HG03460 (cell line): ENCODE results near the gene PPM1M.

ENCODE experiments used
- ATAC-seq: cut with Tn5 transposase; IDR thresholded peaks from one replicate; pipeline ENCODE4 v1.9.1; 2021; ENCODE audit not compliant: unreplicated experiment

The PPM1M gene

DNA sequence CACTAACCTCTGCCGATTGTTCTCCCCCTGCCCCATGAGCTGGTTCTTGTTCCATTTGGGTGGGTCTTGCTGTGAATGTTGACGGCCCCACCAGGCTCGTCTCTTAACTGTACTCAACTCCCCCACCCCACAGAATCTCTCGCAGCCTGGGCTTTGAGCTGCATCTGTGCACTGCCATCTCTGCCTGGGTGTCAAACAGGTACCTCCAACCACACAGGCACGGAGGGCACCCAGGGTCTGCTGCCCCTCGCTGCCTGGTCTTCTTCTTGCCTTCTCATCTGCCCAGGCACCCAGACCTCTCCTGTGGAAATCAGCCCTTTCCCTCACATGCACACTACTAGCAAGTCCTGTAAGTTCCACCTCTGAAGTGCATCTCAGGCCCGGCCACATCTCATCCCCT lies 30.2 kb upstream of the PPM1M start:
- no peak for ATAC-seq

DNA sequence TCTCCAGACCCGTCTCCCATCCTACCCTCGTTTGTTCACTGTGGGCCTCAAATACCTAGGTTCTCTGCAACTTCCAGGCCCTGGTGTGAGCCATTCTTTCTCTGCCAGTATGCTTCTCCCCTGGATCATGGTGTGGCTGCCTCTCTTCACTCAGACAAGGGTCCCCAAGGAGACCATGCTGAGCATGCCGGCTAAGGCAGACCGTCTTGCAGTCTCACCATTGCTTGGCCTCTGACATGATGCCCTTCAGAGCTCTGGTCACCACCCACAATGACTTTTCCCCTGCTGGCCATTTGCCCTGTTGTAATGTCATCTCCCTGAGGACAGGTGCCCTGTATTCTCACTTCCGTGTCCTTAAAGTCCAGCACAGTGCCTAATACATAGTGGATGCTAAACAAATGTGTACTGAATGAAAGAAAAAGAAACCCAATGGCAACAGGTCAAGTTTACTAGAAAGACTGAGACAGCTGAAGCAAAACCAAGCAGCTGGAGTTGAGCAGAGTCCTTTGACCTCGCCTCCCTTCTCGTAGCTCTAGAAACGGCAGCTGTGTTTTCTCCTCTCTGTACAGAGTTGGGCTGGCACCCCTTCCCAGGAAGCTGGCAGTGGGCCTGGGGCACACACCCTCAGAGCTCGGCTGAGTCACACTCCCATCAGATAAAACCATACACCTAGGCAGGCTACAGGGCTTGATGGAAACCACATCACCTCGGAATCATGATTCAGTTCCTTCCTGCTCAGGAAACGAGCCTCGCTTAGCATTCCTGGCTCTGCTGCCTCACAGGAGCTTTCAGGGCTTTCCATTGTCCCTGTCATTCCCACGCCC lies 28.8 kb upstream of the PPM1M start:
- ATAC-seq, result no peak

DNA sequence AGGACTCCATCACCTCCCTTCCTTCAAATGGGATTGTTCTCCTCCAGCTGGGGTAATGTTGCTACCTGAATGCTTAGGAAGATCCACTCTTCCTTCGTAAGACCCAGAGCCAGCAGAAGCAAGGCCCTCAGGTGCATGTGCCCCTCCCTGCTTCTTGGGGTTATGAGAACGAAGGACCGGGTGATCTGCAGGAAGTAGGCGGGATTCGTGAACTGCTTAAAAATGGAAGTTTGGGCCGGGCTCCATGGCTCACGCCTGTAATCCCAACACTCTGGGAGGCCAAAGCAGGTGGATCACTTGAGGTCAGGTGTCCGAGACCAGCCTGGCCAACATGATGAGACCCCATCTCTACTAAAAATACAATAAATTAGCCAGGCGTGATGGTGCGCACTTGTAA lies 28.2 kb upstream of the PPM1M start:
- no peak for ATAC-seq

DNA sequence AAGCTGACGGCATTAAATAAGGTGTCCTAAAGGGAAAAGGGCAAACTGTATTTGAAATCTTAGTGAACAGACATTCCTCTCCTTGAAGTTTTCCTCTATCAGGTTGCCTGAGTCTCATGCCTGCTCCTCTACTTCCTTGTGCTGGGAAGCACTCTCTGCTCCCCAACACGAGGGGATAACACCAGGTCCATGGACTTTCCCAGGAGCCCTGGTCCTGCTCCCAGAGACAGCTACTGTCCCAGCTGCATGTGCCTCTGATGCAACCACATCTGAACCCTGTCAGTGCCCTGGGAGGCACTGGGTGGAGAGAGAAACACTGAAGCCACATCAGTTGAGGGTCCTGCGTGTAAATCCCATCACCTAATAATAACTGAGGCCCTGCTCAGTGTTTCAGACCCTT lies 27.5 kb upstream of the PPM1M start:
- no peak for ATAC-seq

DNA sequence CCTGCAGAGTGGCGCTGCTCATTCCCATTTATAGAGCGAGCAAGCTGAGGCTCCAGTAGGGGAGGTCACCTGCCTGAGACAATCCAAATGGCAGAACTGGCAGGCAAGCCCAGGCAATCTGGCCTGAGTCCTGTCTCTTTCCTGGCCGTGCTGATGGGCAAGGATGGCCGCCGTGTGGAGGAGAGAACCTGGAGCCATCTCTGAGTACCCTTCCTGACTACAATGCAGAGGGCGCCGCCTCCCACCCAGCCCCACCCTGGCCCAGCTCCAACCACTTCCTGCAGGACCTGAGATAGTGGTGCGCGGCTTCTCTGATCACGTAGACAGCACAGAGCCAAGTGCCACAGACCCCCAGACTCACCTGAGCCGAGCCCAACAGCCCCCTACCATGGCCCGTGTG lies 27.1 kb upstream of the PPM1M start:
- no peak for ATAC-seq

DNA sequence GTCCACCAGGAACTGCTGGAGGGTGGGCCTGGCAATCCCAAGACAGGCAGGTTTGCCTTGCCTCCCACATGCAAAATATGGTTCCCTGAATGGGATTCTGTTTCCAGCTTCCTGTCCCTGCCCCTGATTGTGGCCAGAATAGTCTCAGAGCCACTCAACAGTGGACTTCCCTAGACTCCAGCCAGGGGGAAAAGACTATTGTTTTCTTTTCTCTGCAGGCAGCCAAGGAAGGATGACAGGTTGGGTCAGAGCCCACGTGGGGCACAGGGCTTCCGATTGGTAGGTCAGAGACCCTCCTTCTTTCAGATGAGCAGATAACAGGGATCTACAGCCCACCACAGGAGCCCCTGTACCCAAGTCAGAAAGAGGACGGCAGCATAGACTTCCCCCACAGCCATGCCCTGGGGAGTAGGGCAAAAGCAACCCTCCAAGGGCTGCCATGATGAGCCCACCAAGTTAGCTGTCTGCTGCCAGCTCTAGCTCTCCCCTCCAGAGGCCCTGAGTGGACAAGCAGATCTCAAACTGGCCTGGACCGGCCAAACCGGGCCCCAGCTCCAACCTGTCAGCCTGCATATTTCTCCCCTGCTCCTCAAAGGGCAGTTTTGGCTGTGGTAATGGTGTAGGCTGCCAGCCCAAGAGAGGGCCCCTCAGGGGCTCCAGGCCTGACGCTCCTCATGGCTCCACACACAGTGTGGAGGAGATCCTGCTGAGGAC lies 26.5 kb upstream of the PPM1M start:
- ATAC-seq, result no peak

DNA sequence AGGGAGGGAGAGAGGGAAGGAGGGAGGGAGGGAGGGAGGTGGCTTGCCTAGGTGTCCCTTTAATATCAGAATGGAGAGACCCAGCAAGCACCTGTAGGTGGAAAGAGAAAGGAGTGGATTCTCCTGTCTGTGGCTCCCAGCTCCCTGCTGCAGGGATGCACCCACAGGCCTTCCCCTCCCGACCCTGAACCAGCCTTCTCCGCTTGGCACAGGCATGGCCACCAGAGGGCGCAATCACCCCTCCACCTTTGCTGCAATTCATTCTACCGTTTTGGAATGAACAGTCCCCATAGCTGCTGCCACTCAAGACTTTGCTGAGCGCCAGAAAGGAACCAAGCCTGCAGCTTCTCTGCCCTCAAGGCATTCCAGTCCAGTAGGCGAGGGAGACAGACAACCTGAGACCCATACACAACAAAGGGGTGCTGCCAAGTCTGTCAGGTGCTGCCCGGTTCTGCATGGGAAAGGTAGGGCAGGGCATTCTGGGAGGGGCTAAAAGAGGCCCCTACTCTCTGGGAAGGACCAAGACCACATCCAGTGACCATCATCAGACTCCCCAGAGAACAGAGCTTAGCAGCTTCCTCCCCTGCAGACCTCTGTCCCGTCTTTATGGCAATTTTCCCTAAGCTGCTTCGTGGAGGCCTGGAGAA lies 25.1 kb upstream of the PPM1M start:
- no peak for ATAC-seq

DNA sequence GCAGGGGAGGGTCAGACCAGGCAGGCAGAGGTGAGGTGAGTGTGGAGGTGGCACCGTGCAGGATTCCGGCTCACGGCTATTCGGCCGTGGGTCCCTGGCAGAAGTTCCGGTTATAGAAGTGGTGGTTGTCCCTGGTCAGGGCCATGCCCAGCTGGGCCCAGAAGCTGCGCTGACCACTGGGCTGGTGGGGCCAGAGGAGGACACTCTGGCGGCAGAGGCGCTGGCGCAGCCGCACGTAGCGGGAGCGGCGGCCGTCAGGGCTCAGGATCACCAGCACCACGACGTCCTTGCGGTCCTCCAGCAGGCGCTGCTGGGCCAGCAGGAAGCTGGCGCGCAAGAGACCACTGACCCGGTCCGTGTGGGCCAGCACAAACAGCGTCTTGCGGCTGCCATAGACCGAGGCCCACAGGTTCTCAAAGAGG lies 24.4 kb upstream of the PPM1M start:
- no peak for ATAC-seq

DNA sequence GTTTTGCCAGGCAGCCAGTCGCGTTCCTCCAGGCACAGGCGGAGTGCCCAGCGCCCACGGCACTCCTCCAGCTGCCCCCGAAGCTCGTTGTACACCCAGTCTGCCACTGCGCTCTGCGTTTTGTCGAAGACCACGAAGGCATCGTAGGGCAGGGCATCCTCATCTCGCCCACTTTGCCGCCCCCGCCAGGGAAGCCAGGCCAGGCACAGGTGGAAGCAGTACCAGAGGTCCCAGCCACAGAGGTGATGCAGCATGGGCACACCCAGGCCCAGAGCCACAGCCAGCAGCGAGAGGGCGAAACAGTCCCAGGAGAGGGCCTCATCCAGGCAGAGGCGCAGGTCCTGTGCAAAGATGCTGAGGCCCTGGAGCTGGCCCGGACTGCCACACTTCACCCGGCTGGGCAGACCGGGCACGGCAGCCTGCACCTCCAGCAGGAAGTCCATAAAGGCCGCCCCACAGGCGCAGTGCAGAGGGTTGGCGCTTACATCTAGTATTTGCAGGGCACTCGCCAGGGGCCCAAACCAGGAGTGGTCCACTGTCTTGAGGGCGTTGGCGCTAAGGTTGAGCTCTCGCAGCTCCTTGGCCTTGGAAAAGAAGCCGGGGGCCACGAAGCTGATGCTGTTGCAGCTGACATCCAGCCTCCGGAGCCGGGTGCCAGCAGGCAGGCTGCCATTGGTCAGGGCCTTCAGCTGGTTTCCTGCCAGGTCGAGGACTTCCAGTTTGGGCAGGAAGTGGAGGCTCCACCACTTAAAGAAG lies 23.8 kb upstream of the PPM1M start:
- no peak for ATAC-seq

DNA sequence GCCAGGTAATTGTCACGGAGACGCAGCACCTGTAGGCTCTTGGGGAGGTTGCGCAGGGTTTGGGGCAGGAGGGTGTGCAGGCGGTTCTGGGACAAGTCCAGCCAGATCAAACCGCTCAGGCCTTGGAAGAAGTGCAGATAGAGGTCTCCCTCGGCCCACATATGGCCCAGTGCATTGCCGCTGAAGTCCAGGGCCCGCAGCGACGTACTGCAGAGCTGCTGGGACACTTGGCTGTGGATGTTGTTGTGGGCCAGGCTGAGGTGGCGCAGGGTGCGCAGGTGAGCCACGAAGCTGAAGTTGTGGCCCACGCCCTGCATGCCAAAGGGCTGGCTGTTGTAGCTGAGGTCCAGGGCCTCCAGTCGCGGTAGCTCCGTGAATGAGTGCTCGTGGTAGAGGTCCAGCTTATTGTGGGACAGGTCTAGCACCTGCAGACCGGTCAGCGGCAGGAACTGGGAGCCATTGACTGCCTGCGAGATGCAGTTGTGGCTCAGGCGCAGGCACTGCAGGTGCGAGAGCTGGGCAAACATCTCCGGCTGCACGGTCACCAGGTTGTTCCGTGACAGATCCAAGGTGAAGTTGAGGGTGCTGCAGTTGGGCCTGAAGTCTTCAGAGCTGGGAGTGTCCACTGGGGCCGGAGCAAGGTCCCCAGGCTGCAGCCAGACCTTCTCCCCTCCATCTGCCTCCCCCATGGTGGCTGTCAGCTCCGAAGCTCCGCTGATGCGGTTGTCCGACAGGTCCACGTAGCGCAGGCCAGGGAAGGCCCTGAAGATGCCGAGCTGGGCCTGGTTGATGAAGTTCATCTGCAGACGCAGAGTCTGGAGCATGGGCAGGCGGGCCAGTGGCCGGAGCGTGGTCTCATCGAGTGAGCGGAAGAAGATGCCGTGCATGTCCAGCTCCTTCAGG lies 23.0 kb upstream of the PPM1M start:
- no peak for ATAC-seq

DNA sequence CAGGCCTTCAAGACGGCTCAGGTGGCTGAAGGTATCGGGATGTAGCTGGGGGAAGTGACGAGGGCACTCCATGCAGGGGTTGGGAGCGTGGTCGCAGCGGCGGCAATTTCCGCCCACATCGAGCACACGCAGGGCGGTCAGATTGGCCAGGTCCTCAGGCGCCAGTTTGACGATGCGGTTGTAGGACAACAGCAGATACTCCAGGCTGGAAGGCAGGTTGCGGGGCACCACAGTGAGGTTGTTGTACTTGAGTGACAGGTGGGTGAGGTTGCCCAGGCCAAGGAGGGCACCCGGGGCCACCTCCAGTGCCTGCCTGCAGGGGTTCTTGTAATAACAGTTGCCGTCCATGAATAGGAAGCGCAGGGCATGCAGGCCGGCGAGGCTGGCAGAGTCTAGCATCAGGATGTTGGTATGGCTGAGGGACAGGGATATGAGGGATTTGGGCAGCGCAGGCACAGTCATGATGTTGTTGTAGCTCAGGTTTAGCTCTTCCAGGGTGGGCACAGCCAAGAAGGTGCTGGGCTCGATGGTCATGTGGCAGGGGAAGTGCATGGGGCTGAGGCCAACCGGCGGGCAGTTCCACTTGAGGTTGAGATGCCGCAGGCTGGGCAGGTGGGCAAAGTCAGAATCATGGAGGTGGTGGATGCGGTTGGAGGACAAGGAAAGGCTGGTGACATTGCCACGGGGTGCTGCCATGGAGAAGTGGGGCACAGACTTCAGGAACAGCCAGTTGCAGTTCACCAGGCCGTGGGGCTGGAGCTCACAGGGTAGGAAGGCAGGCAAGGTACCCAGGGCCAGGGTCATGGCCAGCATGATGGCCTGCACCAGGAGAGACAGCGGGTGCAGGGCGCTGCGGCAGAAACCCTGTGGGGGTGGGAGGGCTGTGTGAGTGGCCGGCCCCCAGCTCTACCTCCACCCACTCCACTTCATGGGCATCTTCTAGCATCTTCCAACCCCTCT lies 21.8 kb upstream of the PPM1M start:
- ATAC-seq, result no peak

DNA sequence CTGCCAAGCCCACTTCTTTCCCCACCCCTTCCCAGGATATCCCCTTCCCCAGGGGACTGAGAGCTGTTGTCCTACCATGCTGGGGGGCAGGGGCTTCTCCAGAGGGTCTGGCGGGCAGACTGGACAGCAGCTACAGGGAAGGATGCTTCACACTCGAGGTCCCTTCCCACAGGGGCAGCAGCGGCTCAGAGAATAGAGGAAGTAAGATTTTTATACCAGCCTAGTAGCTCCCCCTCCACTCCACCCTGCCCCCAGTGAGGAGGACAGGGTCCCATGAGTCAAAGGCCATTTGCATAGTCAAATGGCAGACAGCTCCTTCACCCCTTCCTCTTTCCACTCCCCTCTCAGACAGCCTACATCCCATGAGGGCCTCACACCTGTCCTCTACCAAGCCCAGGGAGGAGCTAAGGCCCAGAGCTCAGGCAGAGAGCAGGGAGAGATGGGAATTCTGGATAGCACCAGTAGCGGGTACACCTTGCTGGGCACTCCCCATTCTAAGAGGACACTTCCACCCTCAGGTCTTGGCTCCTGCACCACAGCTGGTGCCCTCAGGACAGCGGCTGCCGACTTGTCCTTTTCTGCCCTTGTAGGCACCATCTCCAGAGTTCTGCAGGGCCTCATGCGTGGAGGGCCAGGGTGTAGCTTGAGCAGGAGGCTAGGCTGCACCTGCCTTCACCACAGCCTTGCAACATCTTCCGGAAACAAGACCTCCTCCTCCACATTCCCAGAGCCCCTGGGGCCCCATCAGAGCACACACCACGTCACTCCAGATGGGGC lies 19.9 kb upstream of the PPM1M start, which contains the start of gene TLR9:
Gene TLR9, minus strand, starts transcription at position 194 of the 777 bp plus-strand sequence. Its CDS starts 116 bp downstream, at position 78.
- ATAC-seq, result peak; percentile 88

DNA sequence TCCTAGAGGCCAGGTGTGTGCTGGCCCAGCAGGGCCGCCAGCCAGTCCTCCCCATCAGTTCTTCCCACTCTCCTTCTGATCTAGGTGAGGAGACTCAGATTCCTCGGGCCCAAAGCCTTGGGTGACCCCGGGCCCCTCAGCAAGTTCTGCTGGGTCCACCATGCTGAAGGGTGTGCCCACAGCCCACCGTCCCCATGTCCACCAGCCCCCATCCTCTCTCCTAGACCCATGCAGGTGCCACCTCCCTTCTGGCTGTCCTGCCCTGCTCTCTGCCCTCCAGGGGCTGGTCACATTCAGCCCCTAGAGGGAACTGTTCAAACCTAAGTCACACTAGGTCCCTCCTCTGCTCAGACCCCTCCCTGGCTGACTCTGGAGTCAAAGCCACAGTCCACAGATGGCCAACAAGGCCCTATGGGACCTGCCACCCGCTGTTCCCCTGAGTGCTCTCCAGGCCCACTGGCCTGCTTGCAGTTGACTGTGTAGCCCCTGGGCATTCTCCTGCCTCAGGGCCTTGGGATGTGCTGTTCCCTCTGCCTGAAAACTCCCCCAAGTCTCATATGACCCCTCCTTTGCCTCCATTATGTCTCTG lies 19.2 kb upstream of the PPM1M start:
- ATAC-seq, result no peak

DNA sequence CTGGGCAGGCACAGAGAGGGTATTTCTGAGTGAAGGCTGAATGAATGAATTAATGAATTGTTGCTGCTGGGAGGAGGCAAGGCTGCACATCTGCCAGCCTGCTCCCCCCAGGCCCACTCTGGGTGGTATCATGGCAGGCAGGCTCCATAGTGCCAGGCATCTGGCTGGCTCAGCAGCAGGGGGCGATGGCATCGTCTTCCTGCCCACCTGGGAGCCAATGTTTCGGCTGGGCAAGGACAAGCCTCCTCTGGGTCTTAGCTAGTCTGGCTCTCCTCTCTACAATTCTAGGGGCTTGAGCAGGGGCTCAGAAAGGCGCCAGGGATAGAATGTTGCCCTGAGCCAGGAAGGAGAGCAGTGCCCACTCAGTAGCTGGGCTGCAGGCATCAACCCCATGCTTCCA lies 18.4 kb upstream of the PPM1M start:
- ATAC-seq, result no peak

DNA sequence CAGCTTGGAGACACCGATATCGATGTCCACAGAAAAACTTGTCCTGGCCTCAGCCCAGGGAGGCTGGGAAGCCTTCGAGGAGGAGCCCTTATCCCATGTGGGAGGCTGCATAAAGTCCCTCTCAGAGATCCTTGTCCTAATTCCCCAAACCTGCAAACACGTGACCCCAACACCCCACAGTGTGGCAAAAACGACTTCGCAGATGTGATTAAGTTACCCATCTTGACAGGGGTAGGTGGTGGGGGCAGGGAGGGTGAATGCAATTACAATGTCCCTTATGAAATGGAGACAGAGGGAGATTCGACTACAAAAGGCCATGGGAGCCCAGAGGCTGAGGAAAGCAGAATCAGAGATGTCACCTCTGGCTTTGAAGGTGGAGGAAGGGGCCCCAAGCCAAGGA lies 17.8 kb upstream of the PPM1M start:
- ATAC-seq, result no peak

DNA sequence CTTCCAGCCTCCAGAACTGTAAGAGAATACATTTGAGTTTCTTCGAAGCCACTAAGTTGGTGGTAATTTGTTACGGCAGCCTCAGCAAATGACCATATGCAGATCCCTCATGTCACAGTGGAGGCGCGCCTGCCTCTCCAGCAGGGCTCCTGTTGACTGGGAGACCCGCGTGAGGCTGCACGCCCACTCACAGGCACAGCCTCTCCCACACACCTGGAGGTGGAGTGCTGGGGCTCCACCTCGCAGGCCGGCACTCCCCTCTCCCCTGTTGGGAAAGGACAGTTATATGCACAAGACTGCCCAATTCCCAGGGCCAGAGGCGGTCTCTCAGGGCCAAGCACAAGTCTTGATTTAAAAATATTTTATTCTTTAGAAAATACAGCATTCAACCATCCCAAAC lies 17.3 kb upstream of the PPM1M start:
- ATAC-seq, result no peak

DNA sequence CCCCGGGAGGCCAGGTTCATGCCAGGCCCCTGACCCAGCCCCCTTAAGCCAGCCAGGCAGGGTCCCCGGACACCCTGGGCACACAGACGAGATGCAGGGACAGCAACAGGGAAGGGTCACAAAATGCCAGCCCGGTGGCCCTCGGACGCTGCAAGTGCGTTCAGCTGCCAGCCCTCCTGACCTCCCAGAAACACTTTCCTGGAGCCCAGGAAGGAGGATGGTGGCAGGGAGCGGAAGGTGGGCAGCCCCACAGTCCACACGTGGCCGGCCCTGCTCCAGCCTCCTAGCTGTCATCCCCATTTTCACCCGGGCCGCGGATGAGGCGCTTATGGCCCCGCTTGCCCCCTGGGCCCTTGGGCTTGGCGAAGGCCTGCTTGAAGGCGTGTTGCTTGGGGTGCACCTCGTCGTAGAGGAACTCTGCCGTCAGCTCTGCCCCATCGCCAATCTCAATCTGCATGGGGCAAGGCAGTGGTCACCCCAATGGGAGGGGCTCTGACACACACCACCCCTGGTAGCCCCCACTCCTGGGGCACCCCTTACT lies 16.7 kb upstream of the PPM1M start:
- no peak for ATAC-seq

DNA sequence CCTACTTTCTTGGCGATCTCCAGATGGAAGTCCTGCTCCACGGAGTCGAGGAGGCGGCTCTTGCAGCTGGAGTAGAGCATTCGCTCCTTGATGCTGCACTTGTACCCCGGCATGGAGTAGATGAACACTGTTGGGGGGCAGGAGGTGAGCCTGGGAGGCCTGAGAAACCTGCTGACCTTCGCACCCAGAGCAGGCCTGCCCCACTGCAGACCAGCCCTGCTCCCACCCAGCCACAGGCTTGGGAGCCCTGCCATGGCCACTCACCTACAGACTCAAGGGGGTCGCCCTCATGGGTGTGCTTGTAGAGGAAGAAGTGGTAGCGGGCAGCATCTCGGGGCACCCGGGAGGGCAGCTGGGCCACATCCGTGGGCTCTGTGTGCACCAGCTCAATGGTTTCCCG lies 15.9 kb upstream of the PPM1M start:
- no peak for ATAC-seq
